ENCODE data around the gene RNF5. TPM values are rescaled to one million over a fixed set of nuclear protein-coding genes. Genes with fewer than 3 reads are reported as not detected.
"Not testable (repeated sequence)": the region's sequence is repeated elsewhere in the genome, so short reads cannot be mapped to it uniquely, and the experiment has no call there.

The RNF5 gene
- polyA plus RNA-seq, 3 donors: 95.0 to 110 (median 110) TPM

GRCh38 chr6:32202186-32202585 lies 24.0 kb downstream of the RNF5 start:
- no peak for DNase-seq

- DNase-seq: no peak
Observed at GRCh38 chr6:32203426-32204267, 25.4 kb downstream of the RNF5 start.

- no peak for DNase-seq
Observed at GRCh38 chr6:32204268-32204715, 26.1 kb downstream of the RNF5 start.

GRCh38 chr6:32208996-32209395 lies 30.8 kb downstream of the RNF5 start:
- DNase-seq: no peak

GRCh38 chr6:32210191-32210601 lies 32.0 kb downstream of the RNF5 start:
- no peak for DNase-seq

- DNase-seq: not testable (repeated sequence)
Observed at GRCh38 chr6:32211432-32211831, 33.2 kb downstream of the RNF5 start.

GRCh38 chr6:32212076-32212760 lies 34.0 kb downstream of the RNF5 start:
- no peak for DNase-seq

- DNase-seq: no peak
Observed at GRCh38 chr6:32213649-32214048, 35.4 kb downstream of the RNF5 start.

GRCh38 chr6:32214126-32214525 lies 35.9 kb downstream of the RNF5 start:
- no peak for DNase-seq

GRCh38 chr6:32215617-32216016 lies 37.4 kb downstream of the RNF5 start:
- DNase-seq: no peak

- no peak for DNase-seq
Observed at GRCh38 chr6:32216285-32216684, 38.1 kb downstream of the RNF5 start.

GRCh38 chr6:32216998-32217397 lies 38.8 kb downstream of the RNF5 start:
- DNase-seq: no peak

- no peak for DNase-seq
Observed at GRCh38 chr6:32218167-32218566, 40.0 kb downstream of the RNF5 start.

- DNase-seq: no peak
Observed at GRCh38 chr6:32220021-32220420, 41.8 kb downstream of the RNF5 start.

- DNase-seq: no peak
Observed at GRCh38 chr6:32222333-32223230, 44.4 kb downstream of the RNF5 start.

GRCh38 chr6:32223258-32224235 lies 45.3 kb downstream of the RNF5 start, which contains the start of gene NOTCH4:
TSS of gene NOTCH4 (minus strand) at chr6:32224067. CDS start at chr6:32223928, 139 bp downstream.
- DNase-seq: no peak

GRCh38 chr6:32224696-32225095 lies 46.5 kb downstream of the RNF5 start:
- no peak for DNase-seq

GRCh38 chr6:32226434-32226833 lies 48.2 kb downstream of the RNF5 start:
- DNase-seq: no peak
